Nephron progenitor cell (in vitro differentiated cells): ENCODE results near the gene GSTM4.

Experiments used
- DNase-seq: peaks from one replicate; pipeline ENCODE4 v3.0.0; 2021
- H3K27ac Mint-ChIP-seq: 2 replicates; pipeline ENCODE4 v1.8.0; 2021; ENCODE audit warnings: mild to moderate bottlenecking, moderate library complexity, mixed read lengths
- H3K27me3 Mint-ChIP-seq: 2 replicates; pipeline ENCODE4 v1.8.0; 2021; ENCODE audit warnings: mild to moderate bottlenecking, low read depth, mixed read lengths; ENCODE audit not compliant: poor library complexity
- H3K36me3 Mint-ChIP-seq: 2 replicates; pipeline ENCODE4 v1.8.0; 2021; ENCODE audit warnings: low read depth, mixed read lengths
- H3K4me1 Mint-ChIP-seq: 2 replicates; pipeline ENCODE4 v1.8.0; 2021; ENCODE audit warnings: mixed read lengths
- H3K4me3 Mint-ChIP-seq: 2 replicates; pipeline ENCODE4 v1.8.0; 2021; ENCODE audit warnings: mild to moderate bottlenecking, moderate library complexity, mixed read lengths
- H3K9me3 Mint-ChIP-seq: 2 replicates; pipeline ENCODE4 v1.8.0; 2021; ENCODE audit warnings: mild to moderate bottlenecking, moderate library complexity, mixed read lengths
- CTCF ChIP-seq: fragments of 200-600 bp; sonication (generic); IDR thresholded peaks from 2 replicates; pipeline ENCODE4 v1.5.0; 2021; ENCODE audit warnings: antibody characterized with exemption

Gene GSTM4

GRCh38 chr1:109623601-109624161 is 32.2 kb upstream of the GSTM4 start:
- Mint-ChIP-seq H3K27me3 (peaks cover 2% of the 10 kb centered on the region), H3K9me3 (no peaks in the 10 kb centered on the region), H3K4me1 (peaks cover 74% of the 10 kb centered on the region)

GRCh38 chr1:109624201-109625010 is 31.5 kb upstream of the GSTM4 start:
- H3K27ac Mint-ChIP-seq = no peak overlapping the region
- H3K36me3 Mint-ChIP-seq = peaks cover 19% of the 10 kb centered on the region
- DNase-seq = no peak
- no peak overlapping the region for H3K4me3 Mint-ChIP-seq
- peaks cover 66% of the 10 kb centered on the region for H3K4me1 Mint-ChIP-seq
- TF ChIP-seq CTCF = no peak
- peaks cover 2% of the 10 kb centered on the region for H3K27me3 Mint-ChIP-seq
- no peaks in the 10 kb centered on the region for H3K9me3 Mint-ChIP-seq

More at GRCh38 chr1:109623601-109624161, 32.2 kb upstream of the GSTM4 start:
- H3K4me3 Mint-ChIP-seq = peak overlapping the region; percentile 11
- no peak overlapping the region for H3K27ac Mint-ChIP-seq
- TF ChIP-seq CTCF = no peak
- H3K36me3 Mint-ChIP-seq = peaks cover 17% of the 10 kb centered on the region
- no peak for DNase-seq

- DNase-seq = no peak
- Mint-ChIP-seq H3K27ac (no peak overlapping the region), H3K4me1 (peaks cover 61% of the 10 kb centered on the region), H3K4me3 (no peak overlapping the region), H3K36me3 (peaks cover 27% of the 10 kb centered on the region), H3K27me3 (peaks cover 2% of the 10 kb centered on the region), H3K9me3 (no peaks in the 10 kb centered on the region)
- TF ChIP-seq CTCF = no peak
Observed at GRCh38 chr1:109625176-109625575, 30.7 kb upstream of the GSTM4 start.

GRCh38 chr1:109625601-109626560 is 30.0 kb upstream of the GSTM4 start:
- H3K36me3 Mint-ChIP-seq = peaks cover 27% of the 10 kb centered on the region
- H3K4me3 Mint-ChIP-seq = no peak overlapping the region
- H3K27ac Mint-ChIP-seq = no peak overlapping the region

More at GRCh38 chr1:109625601-109626560, 30.0 kb upstream of the GSTM4 start:
- no peak for TF ChIP-seq CTCF
- H3K27me3 Mint-ChIP-seq = peaks cover 2% of the 10 kb centered on the region
- H3K4me1 Mint-ChIP-seq = peaks cover 58% of the 10 kb centered on the region
- H3K9me3 Mint-ChIP-seq = no peaks in the 10 kb centered on the region
- no peak for DNase-seq
